Measurements from ENCODE around the gene TMEM119.
"Not testable (repeated sequence)": the region's sequence is repeated elsewhere in the genome, so short reads cannot be mapped to it uniquely, and the experiment has no call there.

The TMEM119 gene

GRCh38 chr12:108559007-108559655 is 38.8 kb downstream of the TMEM119 start:
- H3K27ac ChIP-seq = no peak overlapping the region
- no peak for TF ChIP-seq CTCF (IDR thresholded peaks at IDR 0.05)
- no peak for TF ChIP-seq ZFX (IDR thresholded peaks at IDR 0.05; ENCODE audit: borderline replicate concordance)

DNA sequence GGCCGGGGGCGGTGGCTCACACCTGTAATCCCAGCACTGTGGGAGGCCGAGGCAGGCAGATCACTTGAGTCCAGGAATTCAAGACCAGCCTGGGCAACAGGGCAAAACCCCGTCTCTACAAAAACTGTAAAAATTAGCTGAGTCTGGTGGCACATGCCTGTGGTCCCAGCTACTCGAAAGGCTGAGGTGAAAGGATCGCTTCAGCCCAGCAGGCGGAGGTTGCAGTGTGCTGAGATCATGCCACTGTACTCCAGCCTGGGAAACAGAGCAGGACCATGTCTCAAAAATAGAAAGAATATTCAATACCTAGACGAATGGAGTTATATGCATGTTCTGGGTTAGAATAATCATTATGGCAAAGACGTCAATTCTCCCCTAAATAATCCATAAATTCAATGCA is 42.5 kb downstream of the TMEM119 start:
- not testable (repeated sequence) for H3K27ac ChIP-seq

DNA sequence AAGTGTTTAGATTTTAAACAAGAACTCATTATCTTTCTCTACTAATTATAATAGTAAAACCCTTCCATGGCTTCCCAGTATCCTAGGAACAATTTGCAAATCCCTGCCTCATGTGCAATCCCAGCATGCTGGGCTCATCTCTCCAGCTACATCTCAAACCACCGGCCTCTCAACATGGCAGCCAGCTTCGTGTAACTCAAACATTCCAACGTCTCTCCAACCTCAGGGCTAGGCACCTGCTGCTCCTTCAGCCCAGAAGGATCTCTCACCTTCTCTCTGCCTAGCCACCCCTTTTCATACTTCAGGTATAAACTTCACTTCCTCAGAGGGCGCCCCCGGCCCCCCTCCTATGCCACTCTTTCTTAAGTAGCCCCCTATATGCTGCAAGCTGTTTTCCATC is 44.1 kb downstream of the TMEM119 start:
- TF ChIP-seq CTCF (IDR thresholded peaks at IDR 0.05) (no peak), ZFX (IDR thresholded peaks at IDR 0.05; ENCODE audit: borderline replicate concordance) (no peak)
- H3K27ac ChIP-seq = no peak overlapping the region

GRCh38 chr12:108551535-108551934 is 46.3 kb downstream of the TMEM119 start:
- TF ChIP-seq ZFX (IDR thresholded peaks at IDR 0.05; ENCODE audit: borderline replicate concordance) = no peak
- H3K27ac ChIP-seq = no peak overlapping the region

GRCh38 chr12:108548954-108549521 is 48.8 kb downstream of the TMEM119 start:
- TF ChIP-seq CTCF (IDR thresholded peaks at IDR 0.05) (no peak), ZFX (IDR thresholded peaks at IDR 0.05; ENCODE audit: borderline replicate concordance) (no peak)
- H3K27ac ChIP-seq = no peak overlapping the region

DNA sequence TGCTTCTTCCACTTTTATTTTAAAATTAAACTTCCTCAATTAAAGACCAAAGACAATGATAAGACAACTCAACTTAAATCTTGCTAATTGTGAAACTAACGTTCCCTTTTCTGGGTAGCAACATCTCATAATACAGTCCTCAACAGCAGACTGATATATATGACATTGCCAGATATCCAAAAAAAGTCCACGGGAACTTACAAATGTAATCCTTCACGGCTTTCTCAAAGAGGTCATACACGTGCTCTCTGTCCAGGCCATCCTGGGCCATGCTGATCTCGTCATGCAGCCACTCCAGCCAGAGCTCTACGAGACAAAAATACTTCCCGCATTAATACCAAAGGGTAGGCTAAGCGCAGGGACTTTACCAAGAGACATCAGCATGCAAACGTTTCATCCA is 50.2 kb downstream of the TMEM119 start:
- no peak overlapping the region for H3K27ac ChIP-seq
- TF ChIP-seq CTCF (IDR thresholded peaks at IDR 0.05) (no peak), ZFX (IDR thresholded peaks at IDR 0.05; ENCODE audit: borderline replicate concordance) (no peak)

GRCh38 chr12:108543652-108544051 is 54.2 kb downstream of the TMEM119 start:
- no peak overlapping the region for H3K27ac ChIP-seq
- no peak for TF ChIP-seq ZFX (IDR thresholded peaks at IDR 0.05; ENCODE audit: borderline replicate concordance)
- no peak for TF ChIP-seq CTCF (IDR thresholded peaks at IDR 0.05)

GRCh38 chr12:108542320-108542719 is 55.6 kb downstream of the TMEM119 start:
- no peak overlapping the region for H3K27ac ChIP-seq
- TF ChIP-seq ZFX (IDR thresholded peaks at IDR 0.05; ENCODE audit: borderline replicate concordance) (no peak), CTCF (IDR thresholded peaks at IDR 0.05) (no peak)
